Measurements from ENCODE around the gene XXYLT1.

XXYLT1 gene

GRCh38 chr3:195149292-195150030 is 121.5 kb downstream of the XXYLT1 start:
- no peak for DNase-seq

GRCh38 chr3:195148549-195148948 is 122.4 kb downstream of the XXYLT1 start:
- DNase-seq, result no peak

- DNase-seq, result no peak
Measured at GRCh38 chr3:195147649-195148080, 123.3 kb downstream of the XXYLT1 start.

- DNase-seq, result no peak
Measured at GRCh38 chr3:195146131-195146530, 124.8 kb downstream of the XXYLT1 start.

- no peak for DNase-seq
Measured at GRCh38 chr3:195145579-195145978, 125.4 kb downstream of the XXYLT1 start.

GRCh38 chr3:195143221-195143620 is 127.7 kb downstream of the XXYLT1 start:
- no peak for DNase-seq

GRCh38 chr3:195142519-195142918 is 128.4 kb downstream of the XXYLT1 start:
- no peak for DNase-seq

- peak; percentile 33 for DNase-seq
Measured at GRCh38 chr3:195140816-195141793, 129.9 kb downstream of the XXYLT1 start.

- DNase-seq, result no peak
Measured at GRCh38 chr3:195140410-195140809, 130.5 kb downstream of the XXYLT1 start.

- DNase-seq, result no peak
Measured at GRCh38 chr3:195139876-195140240, 131.1 kb downstream of the XXYLT1 start.

- DNase-seq, result peak; percentile 40
Measured at GRCh38 chr3:195139091-195139875, 131.7 kb downstream of the XXYLT1 start.

GRCh38 chr3:195137638-195138588 is 133.0 kb downstream of the XXYLT1 start:
- DNase-seq, result peak; percentile 25

- no peak for DNase-seq
Measured at GRCh38 chr3:195135917-195136316, 135.0 kb downstream of the XXYLT1 start.

GRCh38 chr3:195134431-195134830 is 136.5 kb downstream of the XXYLT1 start:
- DNase-seq, result no peak

GRCh38 chr3:195133462-195133861 is 137.5 kb downstream of the XXYLT1 start:
- no peak for DNase-seq

- DNase-seq, result no peak
Measured at GRCh38 chr3:195133013-195133412, 137.9 kb downstream of the XXYLT1 start.

GRCh38 chr3:195131176-195131575 is 139.8 kb downstream of the XXYLT1 start:
- DNase-seq, result no peak

- no peak for DNase-seq
Measured at GRCh38 chr3:195129644-195130492, 141.1 kb downstream of the XXYLT1 start.

- DNase-seq, result no peak
Measured at GRCh38 chr3:195129072-195129643, 141.8 kb downstream of the XXYLT1 start.

GRCh38 chr3:195128255-195129071 is 142.5 kb downstream of the XXYLT1 start:
- no peak for DNase-seq

Measured in DMS79 treated with DMSO at 0.1 percent for 48 hours (cell line).